ENCODE measurements around the gene GLS. TPM values are rescaled to one million over a fixed set of nuclear protein-coding genes. Genes with fewer than 3 reads are reported as not detected.

The GLS gene
- total and polyA plus RNA-seq, 9 of the 15 experiments (the other 6 are each of a cell fraction or from before 2014, with no cell fraction given), result 13.7 to 77.5 (median 48.2) TPM

DNA sequence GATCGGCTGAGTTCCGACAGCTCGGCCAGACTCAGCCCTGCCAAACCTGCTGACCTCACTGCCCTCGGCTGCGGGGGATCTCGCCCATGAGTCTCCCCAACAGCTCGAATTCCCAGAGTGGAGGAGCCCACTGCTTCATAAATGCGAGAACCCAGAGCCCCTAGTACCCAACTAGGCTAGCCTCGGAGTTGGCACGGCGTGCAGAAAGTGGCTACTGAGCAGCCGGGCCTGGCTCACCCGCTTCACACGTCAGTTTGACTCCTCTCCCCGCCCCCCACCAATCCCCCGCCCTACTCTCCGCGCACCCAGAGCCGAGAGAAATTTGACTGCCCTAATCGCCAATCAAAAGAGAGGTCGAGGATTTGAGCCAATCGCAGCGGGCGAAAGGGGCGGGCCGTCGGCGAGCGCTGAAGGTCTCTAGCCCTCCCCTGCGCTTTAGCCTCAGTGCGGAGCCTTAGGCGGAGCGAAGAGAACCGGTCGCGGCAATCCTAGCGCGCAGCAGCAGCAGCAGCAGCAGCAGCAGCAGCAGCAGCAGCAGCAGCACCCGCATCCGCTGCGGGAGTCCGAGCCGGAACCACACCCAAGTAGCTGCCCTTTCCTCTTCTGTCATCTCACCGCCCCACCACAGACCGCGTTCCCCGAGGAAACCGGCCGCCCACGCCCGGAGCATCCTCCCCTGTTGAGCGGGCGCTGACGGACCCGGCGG lies at the start of gene GLS (continued):
- TF ChIP-seq CHD2 (IDR thresholded peaks at IDR 0.05; ENCODE audit: low read depth, low read length) (peak; percentile 54; the same call in 1 of the 2 replicates), FOS (IDR thresholded peaks at IDR 0.05; ENCODE audit: extremely low read depth, insufficient read length) (peak; percentile 75), NFYB (IDR thresholded peaks at IDR 0.05; ENCODE audit: extremely low read depth, insufficient read length) (peak; percentile 23), ZBTB1 (CRISPR knock-in tag; IDR thresholded peaks at IDR 0.05; ENCODE audit: borderline replicate concordance, low read depth) (peak; percentile 80; the same call in 1 of the 2 replicates), RBBP5 (IDR thresholded peaks at IDR 0.05; ENCODE audit: borderline replicate concordance, insufficient read depth, low read length, poor library complexity, severe bottlenecking) (peak; percentile 73), CXXC5 (CRISPR knock-in tag; IDR thresholded peaks at IDR 0.05) (peak; percentile 52), ZBTB34 (CRISPR knock-in tag; IDR thresholded peaks at IDR 0.05) (no peak), ARID1B (IDR thresholded peaks at IDR 0.05) (peak; percentile 53), GTF2F1 (IDR thresholded peaks at IDR 0.05; ENCODE audit: low read depth, low read length) (0 out of 2 replicates have a peak, but pooled peaks have one; percentile 65), LCOR (CRISPR knock-in tag; IDR thresholded peaks at IDR 0.05) (peak; percentile 92), JUND (IDR thresholded peaks at IDR 0.05; ENCODE audit: borderline replicate concordance, low read depth, low read length) (peak; percentile 21), JUND (tag; IDR thresholded peaks at IDR 0.05; ENCODE audit: borderline replicate concordance, low read depth, low read length) (peak; percentile 43; the same call in 1 of the 3 replicates), CHD1 (IDR thresholded peaks at IDR 0.05; ENCODE audit: low read length) (peak; percentile 90), HDAC8 (tag; IDR thresholded peaks at IDR 0.05) (no peak), ETS1 (conservative IDR thresholded peaks at IDR 0.05; ENCODE audit: control insufficient read depth, low read depth, low read length) (peak; percentile 24; the same call in 1 of the 2 replicates), ATF7 (IDR thresholded peaks at IDR 0.05) (peak; percentile 69), MBD2 (IDR thresholded peaks at IDR 0.05; ENCODE audit: borderline replicate concordance, low read depth) (peak; percentile 29; the same call in 1 of the 2 replicates), KDM4B (IDR thresholded peaks at IDR 0.05; ENCODE audit: borderline replicate concordance in 2 of 2, low read depth in 1 of 2) (0 out of 4 replicates have a peak, but pooled peaks of 1 of the 2 experiments have one; percentile 17)
- TF ChIP-seq, protein P1, sequence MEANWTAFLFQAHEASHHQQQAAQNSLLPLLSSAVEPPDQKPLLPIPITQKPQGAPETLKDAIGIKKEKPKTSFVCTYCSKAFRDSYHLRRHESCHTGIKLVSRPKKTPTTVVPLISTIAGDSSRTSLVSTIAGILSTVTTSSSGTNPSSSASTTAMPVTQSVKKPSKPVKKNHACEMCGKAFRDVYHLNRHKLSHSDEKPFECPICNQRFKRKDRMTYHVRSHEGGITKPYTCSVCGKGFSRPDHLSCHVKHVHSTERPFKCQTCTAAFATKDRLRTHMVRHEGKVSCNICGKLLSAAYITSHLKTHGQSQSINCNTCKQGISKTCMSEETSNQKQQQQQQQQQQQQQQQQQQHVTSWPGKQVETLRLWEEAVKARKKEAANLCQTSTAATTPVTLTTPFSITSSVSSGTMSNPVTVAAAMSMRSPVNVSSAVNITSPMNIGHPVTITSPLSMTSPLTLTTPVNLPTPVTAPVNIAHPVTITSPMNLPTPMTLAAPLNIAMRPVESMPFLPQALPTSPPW (CRISPR knock-in tag; IDR thresholded peaks at IDR 0.05), result peak; percentile 84
- TF ChIP-seq, protein P2, sequence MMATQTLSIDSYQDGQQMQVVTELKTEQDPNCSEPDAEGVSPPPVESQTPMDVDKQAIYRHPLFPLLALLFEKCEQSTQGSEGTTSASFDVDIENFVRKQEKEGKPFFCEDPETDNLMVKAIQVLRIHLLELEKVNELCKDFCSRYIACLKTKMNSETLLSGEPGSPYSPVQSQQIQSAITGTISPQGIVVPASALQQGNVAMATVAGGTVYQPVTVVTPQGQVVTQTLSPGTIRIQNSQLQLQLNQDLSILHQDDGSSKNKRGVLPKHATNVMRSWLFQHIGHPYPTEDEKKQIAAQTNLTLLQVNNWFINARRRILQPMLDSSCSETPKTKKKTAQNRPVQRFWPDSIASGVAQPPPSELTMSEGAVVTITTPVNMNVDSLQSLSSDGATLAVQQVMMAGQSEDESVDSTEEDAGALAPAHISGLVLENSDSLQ (IDR thresholded peaks at IDR 0.05), result peak; percentile 97
- TF ChIP-seq, protein P3, sequence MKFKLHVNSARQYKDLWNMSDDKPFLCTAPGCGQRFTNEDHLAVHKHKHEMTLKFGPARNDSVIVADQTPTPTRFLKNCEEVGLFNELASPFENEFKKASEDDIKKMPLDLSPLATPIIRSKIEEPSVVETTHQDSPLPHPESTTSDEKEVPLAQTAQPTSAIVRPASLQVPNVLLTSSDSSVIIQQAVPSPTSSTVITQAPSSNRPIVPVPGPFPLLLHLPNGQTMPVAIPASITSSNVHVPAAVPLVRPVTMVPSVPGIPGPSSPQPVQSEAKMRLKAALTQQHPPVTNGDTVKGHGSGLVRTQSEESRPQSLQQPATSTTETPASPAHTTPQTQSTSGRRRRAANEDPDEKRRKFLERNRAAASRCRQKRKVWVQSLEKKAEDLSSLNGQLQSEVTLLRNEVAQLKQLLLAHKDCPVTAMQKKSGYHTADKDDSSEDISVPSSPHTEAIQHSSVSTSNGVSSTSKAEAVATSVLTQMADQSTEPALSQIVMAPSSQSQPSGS (CRISPR knock-in tag; IDR thresholded peaks at IDR 0.05), result no peak

Data from K562 (cell line).